DMS79 treated with DMSO at 0.1 percent for 48 hours (cell line): ENCODE data around the gene ANKRD23.
"Not testable (repeated sequence)": the region's sequence is repeated elsewhere in the genome, so short reads cannot be mapped to it uniquely, and the experiment has no call there.

Experiments
- DNase-seq: peaks from one replicate; lab custom pipeline; 2025; lab: John Stamatoyannopoulos, UW

ANKRD23 gene

DNA sequence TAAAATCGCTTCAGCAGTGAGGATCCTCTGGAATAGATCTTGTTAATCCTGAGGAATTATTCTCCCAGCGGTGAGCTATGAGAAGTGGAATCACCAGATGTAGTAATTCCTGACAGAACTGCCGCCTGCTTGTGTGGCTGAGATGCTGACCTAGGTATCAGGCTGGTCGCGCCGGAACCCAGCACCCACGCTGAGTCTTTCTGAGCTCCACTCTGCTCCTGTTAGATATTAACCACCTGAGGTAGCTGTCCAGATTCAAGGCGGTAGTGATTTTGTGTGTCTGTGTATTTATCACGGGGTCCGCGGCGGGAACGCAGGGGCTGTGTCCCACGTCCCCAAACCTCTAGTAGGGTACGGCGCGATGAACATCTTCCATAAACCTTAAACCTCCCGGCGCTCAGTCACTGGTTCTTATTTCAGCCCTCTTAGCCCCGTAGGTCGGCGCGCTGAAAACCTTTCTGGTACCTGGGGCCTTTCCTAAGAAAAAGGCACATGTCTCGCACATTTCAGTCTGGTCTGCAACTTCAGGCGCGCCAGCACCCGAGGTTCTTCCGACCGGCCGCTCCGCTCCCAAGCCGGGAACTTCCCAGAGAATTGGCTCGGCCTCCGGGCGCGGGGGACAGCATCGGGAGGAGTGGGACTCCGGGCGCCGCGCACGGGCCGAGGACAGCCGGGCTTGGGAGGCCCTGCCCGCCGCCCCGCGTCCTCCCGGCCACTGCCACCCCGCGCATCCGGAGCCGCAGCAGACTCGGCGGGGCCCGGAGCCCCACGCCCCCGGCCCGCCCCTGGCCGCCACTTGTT is 28.3 kb downstream of the ANKRD23 start:
- DNase-seq, result peak; percentile 41

DNA sequence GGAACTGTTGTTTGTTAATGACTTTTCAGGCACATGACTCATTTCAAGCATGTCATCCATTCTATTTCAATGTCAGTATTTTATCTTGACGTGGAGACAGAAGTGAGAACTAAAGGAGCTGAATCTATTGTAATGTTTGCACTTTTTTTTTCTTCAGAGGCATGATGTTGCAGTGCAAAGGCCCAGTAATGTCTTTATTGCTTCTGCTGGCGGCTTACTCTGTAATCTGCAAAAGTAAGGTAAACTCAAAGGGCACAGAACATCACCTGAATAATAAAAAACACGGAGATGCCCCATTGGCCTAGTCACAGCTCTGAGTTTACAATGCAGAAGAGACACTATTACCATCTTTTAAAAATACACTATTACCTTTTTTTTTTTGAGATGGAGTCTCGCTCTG is 30.2 kb downstream of the ANKRD23 start:
- no peak for DNase-seq

GRCh38 chr2:96811917-96812316 is 31.9 kb downstream of the ANKRD23 start:
- no peak for DNase-seq

GRCh38 chr2:96810783-96811192 is 33.0 kb downstream of the ANKRD23 start:
- no peak for DNase-seq

- no peak for DNase-seq
Observed at GRCh38 chr2:96809951-96810782, 33.7 kb downstream of the ANKRD23 start.

- DNase-seq, result no peak
Observed at GRCh38 chr2:96809216-96809882, 34.5 kb downstream of the ANKRD23 start.

- DNase-seq, result no peak
Observed at GRCh38 chr2:96808176-96808837, 35.5 kb downstream of the ANKRD23 start.

- DNase-seq, result no peak
Observed at GRCh38 chr2:96807127-96807471, 36.7 kb downstream of the ANKRD23 start.

DNA sequence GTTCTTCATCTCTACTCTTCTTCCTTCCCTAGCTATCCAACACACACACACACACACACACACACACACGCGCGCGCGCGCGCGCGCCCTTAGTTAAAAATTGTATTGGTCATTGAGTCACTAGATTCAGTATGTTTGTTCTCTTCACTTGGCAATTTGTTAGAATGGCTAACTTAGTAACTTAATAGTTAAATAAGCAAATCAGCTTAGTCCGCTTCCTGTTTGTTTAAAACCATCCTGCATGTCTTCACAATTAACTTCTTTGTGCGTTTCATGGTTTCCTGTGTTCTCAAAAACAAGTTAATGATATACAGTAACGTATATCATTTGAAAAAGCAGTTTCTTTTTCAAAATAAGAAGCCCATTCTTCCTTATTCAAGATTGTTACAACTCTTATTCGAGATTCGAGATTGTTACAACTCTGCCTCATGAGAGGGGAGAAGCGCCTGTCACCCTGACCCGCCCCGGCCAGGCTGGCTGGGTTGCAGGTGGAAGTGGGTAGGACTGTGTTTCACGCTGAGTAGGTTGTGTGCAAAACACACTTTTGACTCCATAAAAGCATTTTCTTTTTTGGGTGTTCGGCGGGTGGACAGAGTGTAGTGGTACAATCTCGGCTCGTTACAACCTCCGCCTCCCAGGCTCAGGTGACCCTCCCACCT is 37.2 kb downstream of the ANKRD23 start:
- no peak for DNase-seq

DNA sequence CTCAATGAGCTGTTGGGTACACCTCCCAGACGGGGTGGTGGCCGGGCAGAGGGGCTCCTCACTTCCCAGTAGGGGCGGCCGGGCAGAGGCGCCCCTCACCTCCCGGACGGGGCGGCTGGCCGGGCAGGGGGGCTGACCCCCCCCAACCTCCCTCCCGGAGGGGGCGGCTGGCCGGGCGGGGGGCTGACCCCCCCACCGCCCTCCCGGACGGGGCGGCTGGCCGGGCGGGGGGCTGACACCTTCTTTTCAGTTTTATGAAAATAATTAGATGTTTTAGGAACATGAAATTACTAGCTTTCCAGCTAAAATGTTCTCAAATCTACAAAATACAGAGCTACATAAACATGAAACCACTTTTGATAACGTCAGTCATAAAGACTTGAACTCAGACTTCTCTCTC is 37.9 kb downstream of the ANKRD23 start:
- not testable (repeated sequence) for DNase-seq

DNA sequence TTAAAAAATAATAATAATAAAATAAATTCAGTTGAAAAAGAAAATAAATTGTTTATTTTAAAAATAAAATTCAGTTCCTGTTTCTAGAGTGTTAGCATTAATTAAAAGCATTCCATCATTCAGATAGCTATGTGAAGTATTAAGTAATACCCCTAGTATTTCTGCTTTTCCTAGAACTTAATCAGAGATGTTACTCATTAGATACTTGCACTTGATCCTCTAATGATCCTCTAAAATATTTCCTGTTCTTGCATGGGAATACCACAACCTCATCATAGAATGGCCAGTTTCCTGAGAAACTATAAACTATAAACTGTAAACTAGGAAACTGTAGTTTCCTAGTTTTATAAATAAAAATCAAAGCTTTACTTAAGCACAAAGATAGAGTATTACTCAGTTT is 38.8 kb downstream of the ANKRD23 start:
- DNase-seq, result no peak

DNA sequence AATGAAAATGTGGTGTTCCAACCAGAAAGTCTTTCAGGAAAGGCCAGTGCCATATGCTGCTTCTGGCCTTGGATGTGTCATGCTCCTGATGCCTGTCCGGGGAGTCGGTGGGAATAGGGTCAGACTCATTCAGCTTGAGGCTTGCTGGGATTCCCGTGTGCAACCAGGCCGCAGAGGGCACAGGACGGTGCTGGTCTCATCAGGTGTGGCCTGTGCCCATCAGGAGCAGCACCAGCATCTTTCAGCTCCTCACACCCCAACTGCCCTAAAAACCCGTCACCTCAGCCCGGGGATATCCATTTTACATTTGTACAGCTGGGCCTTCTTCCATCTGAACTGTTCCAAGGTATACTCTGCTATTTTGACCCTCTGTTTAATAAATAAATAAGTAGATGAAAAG is 41.1 kb downstream of the ANKRD23 start:
- DNase-seq, result no peak

DNA sequence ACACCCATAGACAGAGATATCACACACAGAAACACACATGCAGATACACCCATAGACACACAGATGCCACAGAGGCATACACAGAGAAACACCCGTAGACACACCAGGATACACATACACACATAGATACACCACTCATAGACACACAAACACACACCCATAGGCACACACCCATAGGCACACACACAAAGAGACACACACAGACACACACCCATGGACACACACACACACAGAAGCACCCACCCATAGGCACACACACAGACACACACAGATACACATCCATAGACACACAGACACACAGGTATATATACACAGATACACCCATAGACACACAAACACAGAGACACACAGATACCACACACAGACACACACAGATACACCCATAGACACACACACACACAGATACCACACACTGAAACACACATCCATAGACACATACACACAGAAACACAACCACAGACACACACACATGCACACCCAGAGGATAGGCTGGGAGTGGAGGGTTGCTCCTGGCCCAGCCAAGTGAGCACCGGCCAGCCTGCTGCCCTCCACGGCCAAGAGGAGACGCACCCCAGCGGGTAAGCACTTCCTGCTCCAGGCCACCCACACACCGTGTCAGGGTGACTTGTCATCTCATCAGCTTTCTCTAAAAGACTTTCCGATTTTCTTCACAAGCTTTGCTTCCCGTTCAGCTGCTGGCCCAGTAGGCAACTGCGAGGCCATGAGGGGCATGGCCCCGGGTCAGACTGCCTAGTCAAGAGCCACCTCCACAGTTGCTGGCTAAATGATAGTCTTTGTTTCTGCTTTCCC is 41.8 kb downstream of the ANKRD23 start:
- DNase-seq, result no peak

DNA sequence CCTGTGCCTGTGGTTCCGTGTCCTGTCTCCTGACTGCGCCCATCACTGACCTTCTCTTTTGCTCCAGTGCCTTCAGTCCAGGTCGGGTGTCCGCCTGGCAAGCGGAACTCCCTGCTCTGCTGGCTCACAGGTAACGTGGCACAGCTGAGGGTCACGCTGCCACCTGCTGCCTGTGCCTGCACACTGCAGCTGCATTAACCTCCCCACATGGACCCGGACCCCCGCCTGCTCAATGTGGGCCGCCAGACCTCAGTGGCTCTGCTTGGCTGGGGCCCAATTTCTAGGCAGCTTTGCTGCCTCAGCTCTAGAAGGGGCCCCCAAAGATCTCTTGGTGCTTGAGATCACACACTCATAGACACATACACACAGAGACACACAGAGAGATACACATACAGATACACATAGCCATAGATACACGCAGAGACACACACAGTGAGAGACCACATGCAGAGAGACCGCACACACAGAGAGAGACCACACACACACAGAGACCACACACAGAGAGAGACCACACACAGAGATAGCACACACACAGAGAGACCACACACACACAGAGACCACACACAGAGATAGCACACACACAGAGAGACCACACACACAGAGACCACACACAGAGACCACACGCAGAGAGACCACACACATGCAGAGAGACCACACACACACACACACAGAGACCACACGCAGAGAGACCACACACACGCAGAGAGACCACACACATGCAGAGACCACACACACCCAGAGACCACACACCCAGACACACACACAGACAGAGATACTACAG is 42.6 kb downstream of the ANKRD23 start:
- DNase-seq, result peak; percentile 39

DNA sequence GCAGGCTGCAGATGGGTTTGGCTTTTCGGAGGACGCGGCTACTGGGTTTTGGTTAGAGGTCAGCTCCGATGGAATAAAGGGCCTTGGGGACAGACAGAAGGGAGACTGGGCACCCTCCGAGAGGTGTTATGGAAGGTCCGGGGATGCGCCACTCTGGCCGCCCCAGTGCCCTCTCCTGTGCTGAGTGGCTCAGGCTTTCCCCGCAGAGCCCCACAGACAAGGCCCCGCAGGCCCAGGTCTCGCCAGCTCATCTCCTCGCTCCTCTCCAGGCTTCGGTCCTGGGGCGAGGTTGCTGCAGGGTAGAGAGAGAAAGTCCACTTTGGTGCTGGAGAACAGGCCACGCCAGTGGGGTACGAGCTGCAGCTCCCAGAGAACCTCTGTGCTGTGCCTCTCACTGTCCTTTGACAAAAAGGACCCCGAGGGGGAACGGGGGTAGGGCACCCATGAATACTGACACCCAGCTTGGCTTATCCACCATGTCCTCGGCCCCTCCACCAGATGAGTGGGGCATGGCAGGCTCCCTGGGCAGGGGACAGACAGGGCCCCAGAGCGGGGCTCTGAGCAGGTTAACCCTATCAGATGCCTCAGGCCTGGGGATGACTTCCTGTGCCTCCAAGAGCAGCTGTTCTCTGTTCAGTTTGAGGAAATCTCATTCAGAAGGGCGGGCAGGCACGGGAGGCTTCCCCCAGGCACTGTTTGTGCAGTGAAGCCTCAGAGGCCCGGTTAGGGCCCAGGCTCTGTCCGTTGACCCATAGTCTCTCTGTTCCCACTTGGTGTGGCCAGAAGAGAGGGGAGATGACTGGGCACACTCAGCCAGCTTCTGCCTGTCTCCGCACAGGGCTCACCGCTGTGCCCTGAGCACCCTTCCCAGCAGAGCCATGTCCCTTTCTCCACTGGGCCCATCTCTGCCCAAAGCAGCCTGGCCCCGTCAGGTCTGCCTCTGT is 43.5 kb downstream of the ANKRD23 start:
- no peak for DNase-seq

- no peak for DNase-seq
Observed at GRCh38 chr2:96799623-96799935, 44.2 kb downstream of the ANKRD23 start.

DNA sequence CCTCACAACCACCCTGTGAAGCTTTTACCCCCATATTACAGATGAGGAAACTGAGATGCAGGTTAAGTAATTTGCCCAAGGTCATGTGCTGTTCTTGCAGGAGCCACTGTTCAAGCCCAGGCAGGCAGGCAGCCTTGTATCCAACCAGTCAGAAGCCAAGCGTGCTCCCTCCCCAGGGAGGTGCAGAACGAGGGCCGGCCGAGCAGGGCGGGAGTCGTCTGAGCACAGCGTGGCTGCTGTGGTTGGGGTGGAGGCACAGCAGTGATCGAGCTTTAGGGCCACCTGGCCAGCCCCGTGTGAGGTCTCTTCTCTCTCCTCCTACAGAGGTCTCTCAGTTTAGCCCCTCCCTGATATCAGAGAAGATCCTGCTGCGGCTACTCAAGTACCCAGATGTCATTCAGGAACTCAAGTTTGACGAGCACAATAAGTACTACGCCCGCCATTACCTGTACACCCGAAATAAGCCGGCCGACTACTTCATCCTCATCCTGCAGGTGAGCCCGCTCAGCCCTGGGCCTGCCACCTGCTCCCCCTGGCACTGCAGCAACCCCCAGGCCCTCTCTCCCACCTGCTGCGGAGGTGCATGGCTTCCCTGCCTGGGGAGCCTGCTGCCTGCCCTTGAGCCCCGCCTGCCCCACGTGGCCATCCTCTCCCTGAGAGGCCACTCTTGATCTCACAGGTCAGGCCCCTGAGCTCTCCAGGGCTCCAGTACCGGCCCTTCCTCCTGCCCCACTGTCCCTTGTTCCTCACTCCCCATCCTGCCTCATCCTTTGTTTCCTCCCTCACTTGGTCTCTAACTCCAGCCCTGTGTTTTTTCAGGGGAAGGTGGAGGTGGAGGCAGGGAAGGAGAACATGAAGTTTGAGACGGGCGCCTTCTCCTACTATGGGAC is 44.8 kb downstream of the ANKRD23 start:
- DNase-seq, result no peak

DNA sequence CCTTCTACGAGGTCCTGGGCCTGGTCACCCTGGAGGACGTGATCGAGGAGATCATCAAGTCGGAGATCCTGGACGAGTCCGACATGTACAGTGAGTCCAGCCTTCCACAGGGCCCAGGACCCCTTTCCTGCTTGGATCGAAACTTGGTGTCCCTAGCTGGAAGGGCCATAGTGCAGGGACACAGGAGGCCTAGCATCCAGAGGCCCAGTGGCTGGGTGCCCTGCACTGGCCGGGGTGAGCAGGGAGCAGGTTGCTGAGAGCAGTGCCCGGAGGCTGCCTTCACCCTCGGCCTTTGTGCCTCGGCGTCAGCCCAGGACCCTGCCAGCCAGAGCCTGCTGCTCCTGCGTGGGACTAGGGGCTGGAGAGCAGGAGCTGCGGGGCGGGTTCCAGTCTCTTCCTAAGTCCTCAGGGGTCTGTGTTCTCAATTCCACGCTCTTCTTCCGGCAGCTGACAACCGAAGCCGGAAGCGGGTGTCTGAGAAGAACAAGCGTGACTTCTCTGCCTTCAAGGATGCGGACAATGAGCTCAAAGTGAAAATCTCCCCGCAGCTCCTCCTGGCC is 46.7 kb downstream of the ANKRD23 start:
- DNase-seq, result no peak
